CD4-positive, alpha-beta T cell treated with Interleukin-12 subunit alpha and Interleukin-12 subunit beta, for 1 hour (primary cell): Measurements from ENCODE around the gene ANKRD33.

Experiments used
- DNase-seq: peaks from one replicate; pipeline ENCODE4 v3.0.0-alpha.2; 2020

The ANKRD33 gene

DNA sequence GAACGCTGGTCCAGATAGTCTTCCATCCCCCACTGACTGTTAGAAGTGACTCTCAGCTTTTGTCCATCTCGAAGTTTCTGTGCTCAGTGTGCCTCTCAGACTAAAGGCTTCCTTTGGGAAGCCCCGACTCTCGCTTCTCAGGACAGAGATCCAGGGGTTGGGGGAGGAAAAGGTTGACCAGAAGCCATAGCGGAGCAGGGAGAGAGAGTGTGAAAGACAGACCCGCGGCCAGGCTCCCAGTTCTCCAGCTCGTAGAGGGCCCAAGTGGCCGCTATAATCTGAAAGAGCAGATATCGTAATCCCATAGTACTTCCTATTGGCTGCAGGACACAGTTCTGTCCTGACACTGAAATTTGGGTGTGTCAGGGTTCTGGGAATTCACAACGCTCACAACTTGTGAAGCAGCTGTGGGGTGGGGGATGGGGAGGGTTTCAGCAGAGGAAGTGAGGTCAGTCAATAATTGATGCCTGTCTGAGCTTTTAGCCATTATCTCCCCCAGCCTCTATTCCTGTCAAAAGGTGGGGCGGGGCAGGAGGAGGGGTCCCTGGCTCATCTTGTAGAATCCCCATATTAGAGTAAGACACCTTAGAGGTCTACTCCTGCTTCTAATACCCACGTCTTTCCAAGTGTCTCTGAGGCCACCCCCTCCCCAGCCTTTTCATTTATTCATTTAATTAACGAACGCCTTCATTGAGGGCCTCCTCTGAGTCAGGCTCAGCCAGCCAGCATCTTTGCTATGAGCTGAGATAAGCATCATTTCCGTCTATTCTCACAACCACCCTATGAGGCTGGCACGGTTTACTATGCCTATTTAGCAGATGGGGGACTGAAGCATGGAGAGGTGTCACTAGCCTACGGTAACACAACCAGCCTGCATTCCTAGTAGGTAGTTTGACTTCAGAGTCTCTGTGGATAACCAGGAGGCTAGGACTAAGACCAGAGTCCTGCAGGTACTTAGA lies 17.8 kb downstream of the ANKRD33 start:
- DNase-seq, result no peak

DNA sequence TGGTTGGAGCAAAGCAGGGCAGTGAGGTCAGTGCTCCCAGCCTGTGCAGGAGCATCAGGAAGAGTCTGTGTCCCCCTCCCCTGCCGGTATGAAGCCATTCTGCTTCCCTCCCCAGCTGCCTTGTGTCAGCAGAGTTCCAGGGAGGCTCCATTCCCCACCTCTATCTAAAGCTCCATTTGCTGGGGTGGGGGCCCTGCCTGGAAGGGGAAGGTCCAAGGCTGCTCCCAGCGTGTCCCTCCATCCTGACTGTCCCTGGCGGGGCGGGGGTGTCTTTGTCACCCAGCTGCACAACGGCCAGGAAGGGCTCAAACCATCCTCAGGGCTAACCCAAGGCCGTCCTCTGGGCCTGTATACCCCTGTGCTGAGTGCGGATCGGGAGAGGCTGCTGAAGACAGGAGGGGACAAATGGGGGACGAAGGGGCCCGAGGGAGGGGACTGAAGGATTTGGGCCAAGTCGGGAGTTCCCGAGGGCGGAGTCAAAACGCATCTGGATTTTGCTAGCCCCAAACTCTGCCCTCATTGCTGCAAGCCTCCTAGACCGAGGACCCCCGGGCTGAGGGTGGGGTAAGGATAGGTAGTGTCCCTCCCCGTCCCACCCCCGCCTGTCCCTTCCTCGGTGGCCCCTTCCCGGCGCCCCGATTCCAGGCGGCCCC lies 18.7 kb downstream of the ANKRD33 start:
- DNase-seq, result no peak

DNA sequence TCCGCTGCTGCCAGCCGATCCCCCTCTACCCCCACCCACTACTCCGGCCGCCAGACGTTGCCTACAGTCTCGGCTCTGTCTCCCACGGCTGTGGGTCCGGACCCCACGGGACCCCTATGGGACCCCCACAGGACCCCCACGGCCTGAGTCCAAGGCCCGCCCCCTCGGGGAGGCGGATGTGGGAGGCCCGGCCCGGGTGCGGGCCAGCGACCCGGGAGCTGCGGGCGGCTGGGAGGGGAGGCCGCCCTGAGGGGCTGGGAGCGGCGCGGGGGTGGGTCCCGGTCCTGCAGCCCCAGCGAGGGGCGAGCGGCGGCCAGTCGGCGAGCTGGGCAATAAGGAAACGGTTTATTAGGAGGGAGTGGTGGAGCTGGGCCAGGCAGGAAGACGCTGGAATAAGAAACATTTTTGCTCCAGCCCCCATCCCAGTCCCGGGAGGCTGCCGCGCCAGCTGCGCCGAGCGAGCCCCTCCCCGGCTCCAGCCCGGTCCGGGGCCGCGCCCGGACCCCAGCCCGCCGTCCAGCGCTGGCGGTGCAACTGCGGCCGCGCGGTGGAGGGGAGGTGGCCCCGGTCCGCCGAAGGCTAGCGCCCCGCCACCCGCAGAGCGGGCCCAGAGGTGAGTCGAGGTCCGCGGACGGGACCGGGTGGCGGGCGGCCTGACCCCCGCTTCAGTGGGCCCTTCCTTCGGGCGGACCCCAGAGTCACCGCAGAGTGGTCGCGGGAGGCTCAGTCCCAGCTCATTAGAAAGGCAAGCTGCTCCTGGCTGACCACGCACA lies 19.4 kb downstream of the ANKRD33 start, which contains the start of gene ACVRL1:
TSS of gene ACVRL1 (plus strand) at position 422 of the 773 bp plus-strand sequence. CDS start 4,971 bp downstream, outside the sequence.
- DNase-seq, result no peak

DNA sequence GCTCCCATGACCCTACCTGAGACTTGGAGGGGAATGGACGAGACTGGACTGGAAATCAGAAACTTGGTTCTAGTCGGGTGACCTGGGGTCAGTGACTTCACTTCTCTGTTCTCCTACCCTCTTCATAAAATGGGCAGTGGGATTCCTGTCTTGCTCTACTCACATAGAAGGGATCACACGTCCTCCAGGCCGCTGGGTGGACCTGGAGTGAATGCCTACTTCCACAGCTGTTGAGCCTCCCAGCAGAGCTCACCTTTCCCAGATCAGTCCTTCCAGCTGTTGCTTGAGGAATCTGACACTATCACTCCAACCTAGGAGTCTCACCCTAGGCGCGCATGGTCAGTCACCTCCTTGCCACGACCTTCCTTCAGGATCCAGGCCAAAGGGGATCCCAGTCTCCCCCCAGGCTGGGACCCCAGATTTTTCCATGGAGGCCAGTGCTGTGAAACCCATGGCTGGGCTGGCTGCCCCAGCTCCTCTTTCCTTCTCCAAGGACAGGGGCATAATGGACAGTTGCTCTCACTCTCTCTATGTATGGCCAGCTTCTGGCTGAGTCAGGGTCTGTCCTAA lies 20.0 kb downstream of the ANKRD33 start:
- DNase-seq, result no peak

DNA sequence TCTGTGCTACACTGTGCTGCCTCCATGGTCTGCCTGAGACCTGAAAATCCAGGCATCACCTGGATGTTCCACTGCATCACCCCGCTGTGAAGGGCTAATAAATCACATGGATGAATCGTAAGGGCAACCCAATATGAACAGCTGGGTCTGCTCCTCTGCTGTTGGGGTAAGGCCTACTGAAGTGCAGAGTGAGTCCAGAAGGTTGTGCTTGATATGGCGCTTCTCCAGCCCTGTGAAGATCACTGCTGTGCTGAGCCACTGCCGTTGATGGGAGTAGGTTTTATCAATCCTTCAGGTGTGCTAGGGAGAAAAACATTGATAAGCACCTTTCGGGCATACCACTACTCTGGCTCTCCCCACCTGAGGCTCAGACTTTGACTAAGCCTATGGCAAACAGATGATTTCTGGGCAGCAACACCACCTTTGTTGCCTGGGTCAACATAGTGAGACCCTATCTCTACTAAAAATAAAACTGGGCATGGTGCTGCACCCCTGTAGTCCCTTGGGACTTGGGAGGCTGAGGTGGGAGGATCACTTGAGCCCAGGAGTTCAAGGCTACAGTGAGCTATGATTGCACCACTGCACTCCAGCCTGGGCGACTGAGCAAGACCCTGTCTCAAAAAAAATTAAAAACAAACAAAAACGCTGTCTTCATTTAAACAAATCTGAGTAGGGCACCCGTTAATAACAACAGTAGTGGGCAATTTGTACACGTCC lies 21.1 kb downstream of the ANKRD33 start:
- DNase-seq, result no peak

DNA sequence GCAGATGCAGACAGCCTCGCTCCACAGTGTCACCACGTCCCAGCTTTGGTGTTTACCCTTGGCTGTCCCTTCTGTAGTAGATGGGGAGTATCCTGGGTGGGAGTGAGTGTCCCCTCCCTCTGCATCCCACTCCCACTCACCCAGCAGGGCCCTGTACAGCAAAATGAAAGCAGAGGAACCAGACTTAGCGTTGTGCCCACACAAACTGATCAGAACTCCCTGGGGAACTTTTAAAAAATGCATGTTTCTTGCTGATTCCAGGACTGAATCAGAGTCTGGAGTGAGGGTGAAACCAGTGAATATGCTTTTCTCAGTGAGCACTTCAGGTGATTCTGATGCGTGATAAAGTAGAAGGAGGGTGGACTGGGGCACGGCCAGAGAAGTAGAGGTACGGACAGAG lies 22.3 kb downstream of the ANKRD33 start:
- DNase-seq, result no peak

DNA sequence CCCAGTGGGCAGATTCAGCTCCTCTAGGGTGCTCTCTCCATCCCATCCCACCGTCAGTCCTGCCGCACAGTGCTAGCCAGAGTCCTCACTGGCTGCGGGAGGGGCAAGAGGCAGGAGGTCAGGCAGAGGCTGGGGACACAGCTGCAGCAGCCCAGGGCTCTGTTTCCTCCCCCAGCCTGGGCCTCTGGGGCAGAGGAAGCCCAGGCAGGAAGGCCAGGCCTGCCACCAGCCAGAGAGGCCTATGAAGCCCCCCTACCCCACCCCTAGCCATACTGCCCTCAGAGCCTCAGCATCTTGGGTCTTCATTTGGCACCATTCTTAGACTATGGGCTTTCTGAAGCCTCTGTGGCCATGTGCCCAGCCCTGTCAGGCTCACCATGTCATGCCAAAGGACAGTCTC lies 22.8 kb downstream of the ANKRD33 start:
- DNase-seq, result no peak

DNA sequence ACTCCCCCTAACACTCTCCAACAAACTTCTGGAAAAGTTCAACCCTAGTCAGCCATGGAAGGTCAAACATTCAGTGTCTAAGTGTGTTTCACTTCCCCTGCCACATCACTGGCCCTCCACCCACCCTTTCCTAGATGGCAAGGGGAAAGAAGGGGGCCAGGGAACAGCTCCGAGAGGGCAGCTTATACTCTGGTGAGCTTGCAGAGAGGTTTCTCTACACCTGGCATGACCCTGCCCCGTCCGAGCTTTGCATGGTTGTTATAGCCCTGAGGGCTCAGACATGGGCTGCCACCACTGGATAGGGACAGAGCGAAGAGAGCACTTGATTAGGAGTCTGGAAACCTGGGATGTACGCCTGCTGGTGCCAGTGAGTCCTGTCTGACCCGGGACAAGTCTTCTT lies 23.4 kb downstream of the ANKRD33 start:
- DNase-seq, result no peak

DNA sequence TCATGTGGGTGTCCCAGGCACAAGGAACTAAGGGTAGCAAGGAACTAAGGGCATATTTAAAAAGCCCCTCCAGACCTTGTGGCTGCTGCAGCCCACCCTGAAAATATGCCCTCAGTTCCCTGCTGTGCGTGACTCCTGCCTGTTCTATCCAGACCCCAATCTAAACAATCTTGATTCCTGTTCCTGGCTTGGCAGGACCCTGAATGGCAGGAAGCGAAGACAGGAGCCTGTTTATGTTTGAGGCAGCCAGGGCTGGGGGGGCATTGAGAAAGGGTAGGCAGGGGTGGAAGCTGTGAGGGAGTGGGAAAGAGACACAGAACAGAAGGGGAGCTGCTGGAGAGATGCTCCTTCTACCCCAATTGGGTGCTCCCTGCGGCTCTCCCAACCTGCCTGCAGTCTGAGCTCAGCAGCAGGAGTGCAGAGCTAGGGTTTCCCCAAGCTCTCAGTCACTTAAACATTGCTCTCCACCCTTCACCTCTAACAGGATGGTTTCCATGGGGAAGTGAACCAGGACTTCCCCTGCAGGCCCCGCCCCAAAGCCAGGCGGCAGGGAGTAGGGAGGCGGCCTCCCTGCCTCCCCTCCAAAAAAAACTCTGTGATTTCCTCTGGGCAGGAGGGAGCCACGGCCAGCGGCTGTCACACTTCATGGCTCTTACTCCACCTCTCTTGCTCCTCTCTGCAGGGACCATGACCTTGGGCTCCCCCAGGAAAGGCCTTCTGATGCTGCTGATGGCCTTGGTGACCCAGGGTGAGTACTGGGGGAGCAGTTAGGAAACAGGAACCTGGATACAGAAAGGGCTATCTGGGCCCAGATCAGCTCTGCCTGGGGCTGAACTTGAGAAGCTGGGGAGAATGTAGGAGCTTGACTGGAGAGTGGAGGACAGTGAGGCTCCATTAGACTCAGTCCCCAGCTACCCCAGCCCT lies 24.1 kb downstream of the ANKRD33 start:
- no peak for DNase-seq

DNA sequence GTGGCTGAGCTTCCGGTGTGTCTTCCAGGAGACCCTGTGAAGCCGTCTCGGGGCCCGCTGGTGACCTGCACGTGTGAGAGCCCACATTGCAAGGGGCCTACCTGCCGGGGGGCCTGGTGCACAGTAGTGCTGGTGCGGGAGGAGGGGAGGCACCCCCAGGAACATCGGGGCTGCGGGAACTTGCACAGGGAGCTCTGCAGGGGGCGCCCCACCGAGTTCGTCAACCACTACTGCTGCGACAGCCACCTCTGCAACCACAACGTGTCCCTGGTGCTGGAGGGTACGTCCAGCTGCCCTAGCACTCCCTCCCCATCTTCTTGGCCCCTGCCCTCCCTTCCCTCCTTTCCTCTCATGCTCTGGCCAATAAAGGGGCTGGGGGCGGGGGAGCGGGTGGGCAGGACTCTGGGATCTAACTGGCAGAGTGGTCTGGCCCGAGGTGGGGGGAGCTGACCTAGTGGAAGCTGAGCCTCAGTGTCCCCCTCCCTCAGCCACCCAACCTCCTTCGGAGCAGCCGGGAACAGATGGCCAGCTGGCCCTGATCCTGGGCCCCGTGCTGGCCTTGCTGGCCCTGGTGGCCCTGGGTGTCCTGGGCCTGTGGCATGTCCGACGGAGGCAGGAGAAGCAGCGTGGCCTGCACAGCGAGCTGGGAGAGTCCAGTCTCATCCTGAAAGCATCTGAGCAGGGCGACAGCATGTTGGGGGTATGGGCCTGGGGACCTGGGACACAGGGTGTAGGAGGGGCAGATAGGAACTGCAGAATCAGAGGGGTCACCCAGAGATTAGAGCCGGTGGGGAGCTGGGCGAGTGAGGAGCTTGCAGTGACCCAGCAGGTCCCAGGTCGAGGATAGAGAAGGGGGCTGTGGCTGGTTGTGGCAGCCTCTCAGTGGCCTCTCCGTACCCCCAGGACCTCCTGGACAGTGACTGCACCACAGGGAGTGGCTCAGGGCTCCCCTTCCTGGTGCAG lies 25.4 kb downstream of the ANKRD33 start:
- DNase-seq, result no peak

DNA sequence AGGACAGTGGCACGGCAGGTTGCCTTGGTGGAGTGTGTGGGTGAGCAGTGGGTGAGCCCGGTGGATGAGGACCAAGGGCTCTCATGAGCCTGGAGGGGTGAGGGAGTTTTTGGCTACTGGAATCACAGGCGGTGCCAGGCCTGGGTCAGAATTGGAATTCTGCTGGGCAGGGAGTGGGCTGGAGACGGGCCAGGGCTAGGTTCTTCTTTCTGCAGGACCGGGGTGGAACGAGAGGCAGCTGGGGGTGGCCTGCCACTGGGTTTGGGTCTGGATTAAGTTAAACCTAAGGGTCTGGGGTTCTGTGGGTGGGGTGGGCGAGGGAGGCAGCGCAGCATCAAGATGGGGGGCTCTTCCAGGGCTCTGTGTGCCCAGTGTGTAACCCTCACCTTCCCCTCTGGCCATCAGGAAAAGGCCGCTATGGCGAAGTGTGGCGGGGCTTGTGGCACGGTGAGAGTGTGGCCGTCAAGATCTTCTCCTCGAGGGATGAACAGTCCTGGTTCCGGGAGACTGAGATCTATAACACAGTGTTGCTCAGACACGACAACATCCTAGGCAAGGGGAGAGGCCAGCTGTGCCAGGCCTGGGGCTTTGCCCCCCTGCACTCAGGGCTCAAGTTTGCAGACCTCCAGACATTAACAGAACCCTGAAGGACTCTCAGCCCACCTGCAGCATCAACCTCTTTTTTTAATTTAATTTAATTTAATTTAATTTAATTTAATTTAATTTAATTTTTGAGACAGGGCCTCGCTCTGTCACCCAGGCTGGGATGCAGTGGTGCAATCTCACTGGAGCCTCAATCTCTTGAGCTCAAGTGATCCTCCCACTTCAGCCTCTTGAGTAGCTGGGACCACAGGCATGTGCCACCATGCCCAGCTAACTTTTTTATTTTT lies 26.4 kb downstream of the ANKRD33 start:
- DNase-seq, result no peak

DNA sequence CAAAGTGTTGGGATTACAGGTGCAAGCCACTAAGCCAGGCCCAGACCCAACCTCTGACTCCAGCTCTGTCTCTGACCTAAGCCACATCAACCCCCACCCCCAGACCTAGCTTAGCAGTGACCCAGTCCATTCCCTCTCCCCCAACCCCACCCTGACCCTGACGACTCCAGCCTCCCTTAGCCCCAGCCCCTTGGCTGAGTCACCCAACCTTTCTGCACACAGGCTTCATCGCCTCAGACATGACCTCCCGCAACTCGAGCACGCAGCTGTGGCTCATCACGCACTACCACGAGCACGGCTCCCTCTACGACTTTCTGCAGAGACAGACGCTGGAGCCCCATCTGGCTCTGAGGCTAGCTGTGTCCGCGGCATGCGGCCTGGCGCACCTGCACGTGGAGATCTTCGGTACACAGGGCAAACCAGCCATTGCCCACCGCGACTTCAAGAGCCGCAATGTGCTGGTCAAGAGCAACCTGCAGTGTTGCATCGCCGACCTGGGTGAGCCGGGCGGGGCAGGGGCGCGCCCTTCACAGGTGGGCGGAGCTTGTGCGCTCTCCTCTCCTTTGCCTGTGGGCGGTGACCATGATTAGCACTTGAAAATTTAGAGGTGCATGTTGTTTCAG lies 27.2 kb downstream of the ANKRD33 start:
- DNase-seq, result no peak

DNA sequence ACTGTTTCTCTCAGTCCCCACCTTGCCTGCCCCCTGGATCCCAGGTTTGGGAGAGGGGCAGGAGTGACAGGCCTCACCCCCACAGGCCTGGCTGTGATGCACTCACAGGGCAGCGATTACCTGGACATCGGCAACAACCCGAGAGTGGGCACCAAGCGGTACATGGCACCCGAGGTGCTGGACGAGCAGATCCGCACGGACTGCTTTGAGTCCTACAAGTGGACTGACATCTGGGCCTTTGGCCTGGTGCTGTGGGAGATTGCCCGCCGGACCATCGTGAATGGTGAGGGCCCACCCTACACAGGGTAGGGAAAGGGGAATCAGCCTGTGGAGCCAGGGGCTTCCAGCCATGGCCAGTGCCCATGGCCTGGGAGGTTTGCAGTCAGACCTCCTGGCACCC lies 28.0 kb downstream of the ANKRD33 start:
- no peak for DNase-seq

DNA sequence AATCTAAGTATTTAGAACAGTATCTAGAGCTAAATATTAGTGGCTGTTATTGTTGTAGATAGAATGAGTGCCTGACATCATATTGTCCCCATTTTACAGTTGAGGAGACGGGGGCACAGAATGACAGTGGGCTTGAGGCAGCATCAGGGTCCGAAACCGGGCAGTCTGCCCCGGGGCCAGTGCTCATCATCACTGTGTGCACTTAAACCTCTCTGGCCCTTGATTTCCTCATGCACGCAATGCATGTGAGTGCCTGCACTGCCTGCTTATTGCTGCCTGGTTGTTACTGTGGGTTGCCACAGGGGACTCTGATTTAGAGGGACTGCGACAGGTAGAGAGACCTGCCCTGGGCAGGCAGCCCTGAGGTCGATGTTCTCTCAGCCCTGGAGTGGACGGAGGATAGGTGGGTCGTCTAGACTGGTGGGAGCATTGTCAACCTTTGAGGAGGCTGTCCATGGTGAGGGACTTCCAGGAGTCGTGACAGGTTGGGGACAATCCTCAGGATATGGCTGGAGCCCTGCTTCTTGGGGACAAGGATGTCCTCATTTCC lies 29.2 kb downstream of the ANKRD33 start:
- no peak for DNase-seq

DNA sequence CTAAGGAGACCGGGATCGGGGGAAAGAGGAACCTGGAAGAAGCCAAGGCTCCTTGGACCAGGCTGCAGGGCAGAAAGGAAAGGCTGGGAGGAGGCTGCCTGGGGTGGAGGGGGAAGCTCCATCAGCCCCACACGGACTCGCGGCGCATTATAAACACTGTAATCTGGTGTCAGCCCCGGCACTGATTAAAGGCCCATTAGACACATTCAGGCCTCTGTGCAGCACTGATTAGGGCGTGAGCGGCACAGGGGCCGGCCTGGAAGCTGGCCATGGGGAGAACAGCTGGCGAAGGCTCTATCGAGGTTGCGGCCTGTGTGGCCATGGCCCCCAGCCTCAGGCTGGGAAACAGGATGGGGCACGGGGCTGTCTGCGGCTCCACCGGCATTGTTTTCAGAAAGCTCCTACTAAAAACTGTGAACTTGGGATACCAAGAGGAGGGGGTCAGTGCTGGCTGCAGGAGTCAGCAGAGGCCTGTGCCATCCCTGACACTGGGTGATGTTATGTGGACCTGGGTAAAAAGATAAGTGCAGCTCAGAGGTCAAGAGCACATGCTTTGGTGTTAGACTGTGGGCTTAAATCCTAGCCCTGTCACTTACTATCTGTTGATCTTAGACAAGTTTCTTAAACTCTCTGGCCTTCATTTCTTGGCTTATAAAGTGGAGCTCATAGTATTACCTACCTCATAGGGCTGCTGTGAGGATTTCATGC lies 30.0 kb downstream of the ANKRD33 start:
- DNase-seq, result no peak

DNA sequence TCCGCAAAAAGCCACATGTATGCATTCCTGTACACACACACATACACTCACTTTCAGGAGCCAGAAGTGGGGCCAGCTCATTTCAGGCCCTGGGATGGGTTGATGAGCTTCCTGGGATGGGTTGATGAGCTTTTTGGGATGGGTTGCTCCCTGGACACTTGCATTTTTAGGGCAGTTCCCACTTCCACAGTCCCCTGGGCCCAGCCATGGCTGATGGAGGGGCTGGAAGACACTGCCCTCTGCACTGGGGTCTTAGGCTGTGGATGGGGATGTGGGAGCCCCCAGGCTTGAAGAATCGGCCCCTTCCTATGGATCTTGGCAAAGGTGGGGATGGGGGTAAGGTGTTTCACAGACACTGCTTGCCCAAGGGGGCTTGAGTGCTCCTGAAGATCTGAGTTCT lies 32.1 kb downstream of the ANKRD33 start:
- DNase-seq, result no peak

DNA sequence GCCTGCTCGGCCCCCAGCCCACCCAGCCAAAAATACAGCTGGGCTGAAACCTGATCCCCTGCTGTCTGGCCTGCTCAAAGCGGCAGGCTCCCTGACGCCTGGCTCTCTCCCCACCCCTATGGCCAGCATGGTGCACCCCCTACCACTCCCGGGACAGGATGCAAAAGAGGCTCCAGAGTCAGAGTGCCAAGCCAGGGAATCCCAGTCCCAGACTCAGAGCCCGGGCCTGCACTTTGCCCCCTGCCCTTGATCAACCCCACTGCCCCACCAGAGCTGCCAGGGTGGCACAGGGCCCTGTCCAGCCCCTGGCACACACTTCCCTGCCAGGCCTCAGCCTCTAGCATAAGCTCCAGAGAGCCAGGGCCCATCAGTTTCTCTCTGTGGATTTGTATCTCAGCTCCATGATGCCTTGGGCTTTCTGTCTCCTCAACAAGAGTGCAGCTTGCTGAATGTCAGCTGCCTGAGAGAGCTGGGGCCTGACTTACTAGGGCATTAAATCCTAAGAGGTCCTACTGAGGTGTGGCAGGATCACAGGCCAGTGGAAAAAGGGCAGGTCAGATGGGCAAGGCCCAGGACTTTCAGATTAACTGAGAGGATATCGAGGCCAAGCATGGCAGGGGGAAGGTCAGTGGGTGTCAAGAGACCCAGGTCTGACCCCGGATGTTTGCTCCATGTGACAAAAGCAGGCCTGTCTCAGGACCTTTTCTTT lies 33.3 kb downstream of the ANKRD33 start:
- no peak for DNase-seq
